Measurements from ENCODE around the gene ACADS.

GRCh38 chr12:120763250-120763649, 37.6 kb downstream of the ACADS start:
- no peak for TF ChIP-seq GLIS3 (CRISPR knock-in tag; IDR thresholded peaks at IDR 0.05)
- no peak for TF ChIP-seq RARB (CRISPR knock-in tag; IDR thresholded peaks at IDR 0.05)
- no peak for TF ChIP-seq OSR1 (CRISPR knock-in tag; IDR thresholded peaks at IDR 0.05)
- no peak for TF ChIP-seq PPARA (CRISPR knock-in tag; IDR thresholded peaks at IDR 0.05; ENCODE audit: borderline replicate concordance)
- no peak for TF ChIP-seq SNAI2 (CRISPR knock-in tag; IDR thresholded peaks at IDR 0.05)
- no peak for TF ChIP-seq PATZ1 (CRISPR knock-in tag; IDR thresholded peaks at IDR 0.05; ENCODE audit: borderline replicate concordance)
- no peak for TF ChIP-seq ARNTL (CRISPR knock-in tag; IDR thresholded peaks at IDR 0.05; ENCODE audit: borderline replicate concordance, low read depth)
- TF ChIP-seq CSDC2 (CRISPR knock-in tag; IDR thresholded peaks at IDR 0.05): no peak
- TF ChIP-seq BACH2 (CRISPR knock-in tag; IDR thresholded peaks at IDR 0.05; ENCODE audit: borderline replicate concordance): no peak
- no peak for TF ChIP-seq TOX (CRISPR knock-in tag; IDR thresholded peaks at IDR 0.05; ENCODE audit: borderline replicate concordance)
- TF ChIP-seq ZNF70 (CRISPR knock-in tag; IDR thresholded peaks at IDR 0.05): no peak
- no peak for TF ChIP-seq ESRRG (CRISPR knock-in tag; IDR thresholded peaks at IDR 0.05)
- no peak for TF ChIP-seq ZFP3 (CRISPR knock-in tag; IDR thresholded peaks at IDR 0.05)

Data from SK-N-SH treated with all-trans-retinoic acid at 6 μM for 48 hours (cell line).